Lower leg skin (tissue), 4 donors: Measurements from ENCODE around the gene KDM4B. TPM values are rescaled to one million over a fixed set of nuclear protein-coding genes. Genes with fewer than 3 reads are reported as not detected.
A peak's percentile ranks its signal among the peaks of the same experiment; 100 is the strongest.
"Not testable (repeated sequence)": the region's sequence is repeated elsewhere in the genome, so short reads cannot be mapped to it uniquely, and the experiment has no call there.

Source experiments
- DNase-seq, 2 donors: peaks; one replicate each; pipeline ENCODE4 v3.0.0-alpha.2; 2019; ENCODE audit warnings: low spot score in 2 of 2
- H3K4me3 ChIP-seq: fragments of 200-600 bp; sonication (generic); 2 replicates; pipeline ENCODE4 v1.5.1; 2017; ENCODE audit warnings: mild to moderate bottlenecking, low read depth; ENCODE audit not compliant: poor library complexity, severe bottlenecking
- POLR2A ChIP-seq, 2 donors: fragments of 450-650 bp; IDR thresholded peaks; one replicate each; pipeline ENCODE4 v1.6.1; 2016 to 2017; ENCODE audit warnings: antibody characterized with exemption in 2 of 2, mild to moderate bottlenecking in 1 of 2, moderate library complexity in 1 of 2
- WGBS, 2 donors: methylation state at CpG; one replicate each; pipeline ENCODE4 v1.1.5; 2018; 5-methylcytosine and 5-hydroxymethylcytosine counted together
- intact Hi-C: fragments of 100-400 bp; cut with DNase I; formaldehyde crosslinking; loops from one replicate; pipeline ENCODE4 v1.15.0; 2023; ENCODE audit warnings: low total_unique reads
- total RNA-seq, 4 donors: library from RNA; depleted of rRNA; stranded (reverse); fragments of >200 nt; gene quantifications; one replicate each; pipeline ENCODE4 v1.1.0, GENCODE V29; 2016
- TF ChIP-seq, protein P1 (sequence below), 3 donors: fragments of 450-650 bp; IDR thresholded peaks; one replicate each; pipeline ENCODE4 v1.5.1; 2016; ENCODE audit warnings: antibody characterized with exemption in 3 of 3, mild to moderate bottlenecking in 3 of 3, moderate library complexity in 2 of 3

The KDM4B gene
- total RNA-seq, 4 donors from 2014 or later = 40.1 to 71.4 (median 51.3) TPM

DNA sequence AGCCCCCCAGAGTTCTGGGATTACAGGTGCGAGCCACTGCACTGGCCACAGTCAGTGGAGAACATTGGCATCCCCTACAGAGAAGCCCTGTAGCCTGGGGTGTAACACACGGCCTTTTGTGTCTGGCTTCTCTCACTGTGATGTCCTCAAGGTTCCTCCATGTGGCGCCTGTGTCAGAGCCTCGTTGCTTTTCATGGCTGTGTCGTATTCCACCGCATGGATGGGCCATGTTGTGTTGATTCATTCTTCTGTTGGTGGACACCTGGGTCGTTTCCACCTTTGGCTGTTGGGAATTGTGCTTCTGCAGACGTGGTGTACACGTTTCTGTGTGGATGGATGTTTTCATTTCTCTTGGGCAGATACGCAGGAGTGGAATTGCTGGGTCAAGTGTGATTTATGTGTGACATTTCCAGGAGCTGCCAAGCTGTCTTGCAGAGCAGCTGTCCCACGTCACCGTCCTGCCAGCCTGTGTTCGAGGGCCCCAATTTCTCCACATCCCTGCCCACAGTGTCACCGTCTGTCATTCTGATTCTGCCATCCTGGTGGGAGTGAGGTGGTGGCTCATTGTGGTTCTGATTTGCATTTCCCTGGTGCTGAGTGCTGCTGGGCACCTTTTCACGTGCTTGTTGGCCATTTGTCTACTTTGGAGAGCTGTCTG, 59.4 kb downstream of the KDM4B start:
- H3K4me3 ChIP-seq = no peak overlapping the region
- DNase-seq = no peak
- intact Hi-C loops = no loop called here
- no peak for TF ChIP-seq POLR2A (IDR thresholded peaks at IDR 0.05)
- TF ChIP-seq, protein P1, sequence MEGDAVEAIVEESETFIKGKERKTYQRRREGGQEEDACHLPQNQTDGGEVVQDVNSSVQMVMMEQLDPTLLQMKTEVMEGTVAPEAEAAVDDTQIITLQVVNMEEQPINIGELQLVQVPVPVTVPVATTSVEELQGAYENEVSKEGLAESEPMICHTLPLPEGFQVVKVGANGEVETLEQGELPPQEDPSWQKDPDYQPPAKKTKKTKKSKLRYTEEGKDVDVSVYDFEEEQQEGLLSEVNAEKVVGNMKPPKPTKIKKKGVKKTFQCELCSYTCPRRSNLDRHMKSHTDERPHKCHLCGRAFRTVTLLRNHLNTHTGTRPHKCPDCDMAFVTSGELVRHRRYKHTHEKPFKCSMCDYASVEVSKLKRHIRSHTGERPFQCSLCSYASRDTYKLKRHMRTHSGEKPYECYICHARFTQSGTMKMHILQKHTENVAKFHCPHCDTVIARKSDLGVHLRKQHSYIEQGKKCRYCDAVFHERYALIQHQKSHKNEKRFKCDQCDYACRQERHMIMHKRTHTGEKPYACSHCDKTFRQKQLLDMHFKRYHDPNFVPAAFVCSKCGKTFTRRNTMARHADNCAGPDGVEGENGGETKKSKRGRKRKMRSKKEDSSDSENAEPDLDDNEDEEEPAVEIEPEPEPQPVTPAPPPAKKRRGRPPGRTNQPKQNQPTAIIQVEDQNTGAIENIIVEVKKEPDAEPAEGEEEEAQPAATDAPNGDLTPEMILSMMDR (IDR thresholded peaks at IDR 0.05) = no peak
- WGBS, 2 donors = 95 to 96% methylated on average over 14 to 15 of the region's 15 CpGs

DNA sequence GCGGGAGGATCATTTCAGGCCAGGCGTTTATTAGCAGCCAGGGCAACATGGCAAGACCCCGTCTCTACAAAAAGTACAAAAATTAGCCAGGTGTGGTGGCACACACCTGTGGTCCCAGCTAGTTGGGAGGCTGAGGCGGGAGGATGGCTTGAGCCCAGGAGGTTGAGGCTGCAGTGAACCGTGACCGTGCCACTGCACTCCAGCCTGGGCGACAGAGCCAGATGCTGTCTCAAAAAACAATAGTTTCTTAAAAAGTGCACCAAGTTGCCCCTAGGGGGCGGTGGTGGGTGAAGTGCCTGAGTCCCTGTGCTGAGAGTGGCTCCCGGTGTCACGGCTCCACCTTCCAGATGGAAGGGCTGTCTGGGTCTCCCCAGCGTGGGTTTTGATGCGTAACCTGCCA, 60.7 kb downstream of the KDM4B start:
- 58 to 70% methylated on average over 12 of the region's 12 CpGs for WGBS, 2 donors
- H3K4me3 ChIP-seq, DNase-seq, intact Hi-C loops: not testable (repeated sequence)

DNA sequence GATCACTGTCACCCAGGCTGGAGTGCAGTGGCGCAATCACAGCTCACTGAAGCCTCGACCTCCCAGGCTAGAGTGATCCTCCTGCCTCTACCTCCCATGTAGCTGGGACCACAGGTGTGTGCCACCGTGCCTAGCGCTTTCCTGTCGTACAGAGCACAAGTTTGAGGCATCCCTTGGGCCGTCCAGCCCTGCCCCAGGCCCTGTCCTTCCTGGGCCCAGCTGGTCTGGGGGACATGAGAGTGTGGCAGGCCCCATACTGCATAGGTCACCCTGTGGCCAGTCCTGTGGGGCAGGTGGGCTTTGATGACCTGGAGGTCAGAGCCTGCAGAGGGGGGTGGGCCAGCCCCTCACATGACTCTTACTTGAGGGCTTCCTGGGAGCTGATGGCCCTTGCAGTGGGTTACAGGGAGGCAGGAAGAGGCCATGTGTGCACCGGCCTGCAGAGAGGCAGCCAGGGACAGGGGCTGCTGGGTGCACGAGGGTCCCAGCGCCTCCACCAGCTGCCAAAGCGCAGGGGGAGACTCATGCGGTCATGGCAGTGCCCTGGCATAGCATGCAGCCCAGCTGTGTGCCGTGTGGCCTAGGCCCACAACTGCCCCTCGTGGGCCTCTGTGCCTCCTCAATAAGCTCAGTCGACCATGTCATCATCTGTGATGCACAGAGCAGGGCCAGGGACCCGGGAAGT, 61.4 kb downstream of the KDM4B start:
- intact Hi-C loops = loop anchor here (5.0 kb wide), 2 partner anchors 158 to 223 kb away; no protein-coding TSS in a partner anchor
- TF ChIP-seq, protein P1 (IDR thresholded peaks at IDR 0.05) = no peak
- TF ChIP-seq POLR2A (IDR thresholded peaks at IDR 0.05) = no peak
- no peak overlapping the region for H3K4me3 ChIP-seq
- DNase-seq = peak in 1 of 2 donors; percentile 84
- WGBS, 2 donors = 73 to 80% methylated on average over 13 to 15 of the region's 15 CpGs

DNA sequence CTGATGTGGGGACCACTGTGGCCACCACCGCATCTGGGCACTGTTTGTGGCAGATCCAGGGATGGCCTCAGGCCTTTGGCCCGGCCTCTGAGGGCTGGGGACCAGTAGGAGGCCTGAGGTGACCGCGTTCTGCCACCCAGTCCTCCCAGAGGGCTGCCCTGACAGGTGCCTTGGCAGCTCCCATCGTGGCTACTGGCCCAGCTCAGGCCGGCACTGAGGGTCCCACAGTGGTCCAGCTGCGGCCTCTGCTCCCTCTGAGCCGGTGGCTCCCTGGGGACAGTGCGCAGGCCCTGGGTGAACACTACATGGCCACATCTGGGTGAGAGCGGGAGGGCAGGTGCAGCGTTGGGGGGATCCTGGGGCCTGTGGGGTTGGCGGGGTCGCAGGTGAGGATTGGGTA, 61.9 kb downstream of the KDM4B start:
- intact Hi-C loops = loop anchor here (5.0 kb wide), 2 partner anchors 159 to 224 kb away; no protein-coding TSS in a partner anchor
- no peak for TF ChIP-seq POLR2A (IDR thresholded peaks at IDR 0.05)
- TF ChIP-seq, protein P1 (IDR thresholded peaks at IDR 0.05) = no peak
- WGBS, 2 donors = 90 to 92% methylated on average over 10 to 12 of the region's 13 CpGs
- peak in 1 of 2 donors; percentile 85 for DNase-seq
- H3K4me3 ChIP-seq = no peak overlapping the region

DNA sequence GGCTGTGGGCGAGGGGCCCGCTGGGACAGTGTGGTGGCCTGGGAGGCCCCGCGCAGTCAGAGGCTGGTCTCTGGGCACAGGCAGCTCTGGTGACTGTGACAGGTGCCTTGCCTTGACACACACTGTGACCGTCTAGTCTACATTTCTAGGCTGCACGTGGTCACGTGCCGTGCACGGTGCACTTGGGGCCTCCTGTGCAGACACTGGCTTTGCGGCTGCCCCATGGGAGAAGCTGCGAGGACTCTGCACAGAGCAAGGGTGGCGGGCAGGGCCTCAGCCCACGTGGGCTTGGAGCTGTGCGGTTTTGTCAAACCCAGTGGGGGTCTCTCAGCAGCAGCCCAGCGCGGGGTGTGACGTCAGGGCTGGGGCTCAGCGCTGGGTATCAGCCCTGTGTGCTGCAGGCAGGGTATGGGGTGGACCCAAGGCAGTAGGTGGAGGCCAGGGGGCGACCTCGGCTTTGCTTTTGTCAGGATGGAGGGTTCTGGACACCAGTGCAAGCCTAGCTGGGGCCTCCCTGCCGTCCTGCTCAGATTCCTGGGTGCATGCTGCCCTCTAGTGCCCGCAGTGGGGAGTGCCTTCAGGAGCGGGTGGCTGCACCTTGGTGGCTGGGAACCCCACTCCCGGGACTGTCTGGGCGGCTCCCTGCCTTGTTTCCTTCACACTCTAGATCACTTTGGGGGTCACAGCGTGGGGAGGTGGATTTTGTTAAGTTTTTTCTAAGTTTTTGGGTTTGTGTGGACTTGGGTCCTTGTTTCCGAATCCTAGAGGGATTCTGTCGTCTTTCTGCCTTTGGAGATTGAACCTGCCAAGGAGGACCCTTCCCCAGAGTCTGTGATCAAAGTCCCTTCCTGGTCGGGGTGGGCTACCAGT, 62.6 kb downstream of the KDM4B start:
- TF ChIP-seq POLR2A (IDR thresholded peaks at IDR 0.05) = no peak
- TF ChIP-seq, protein P1 (IDR thresholded peaks at IDR 0.05) = peak in 1 of 3 donors; percentile 81
- DNase-seq = peak; percentile 78 to 97
- WGBS, 2 donors = 52 to 53% methylated on average over 20 to 28 of the region's 29 CpGs
- intact Hi-C loops = loop anchor here (5.0 kb wide), 2 partner anchors 159 to 224 kb away; no protein-coding TSS in a partner anchor
- no peak overlapping the region for H3K4me3 ChIP-seq
